OCI-LY7 (cell line): ENCODE results near the gene SLC34A2.

Experiments
- EZH2phosphoT487 ChIP-seq: fragments of 200-600 bp; sonication (generic); IDR thresholded peaks from 2 replicates; pipeline ENCODE4 v1.6.1; 2018; ENCODE audit warnings: low read depth, borderline replicate concordance, mild to moderate bottlenecking, mixed run types, antibody characterized with exemption, low read length, moderate library complexity, mixed read lengths
- TF ChIP-seq, protein P1 (sequence below): fragments of 200-600 bp; sonication (generic); conservative IDR thresholded peaks from 2 replicates; pipeline ENCODE4 v1.5.1; 2014; ENCODE audit warnings: mild to moderate bottlenecking, antibody characterized with exemption, low read length, moderate library complexity, mixed read lengths

DNA sequence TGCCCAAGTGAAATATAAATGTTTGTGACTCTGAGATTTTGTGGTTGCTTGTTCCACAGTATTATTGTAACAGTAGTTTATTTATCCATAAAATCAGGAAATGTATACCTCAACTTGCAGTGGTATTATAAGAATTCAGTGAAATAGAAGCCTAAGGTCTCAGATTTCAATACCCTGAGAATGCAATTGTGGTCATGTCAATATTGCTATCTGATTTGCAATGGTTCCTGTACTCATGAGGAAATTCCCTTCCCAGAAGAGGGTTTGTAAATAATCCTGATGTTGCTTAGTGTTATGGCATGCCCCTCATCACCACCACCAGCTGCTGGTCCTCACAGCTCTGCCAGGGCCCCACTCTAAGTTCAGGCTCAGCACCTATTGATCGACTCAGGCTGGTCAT is 67.8 kb downstream of the SLC34A2 start:
- TF ChIP-seq, protein P1, sequence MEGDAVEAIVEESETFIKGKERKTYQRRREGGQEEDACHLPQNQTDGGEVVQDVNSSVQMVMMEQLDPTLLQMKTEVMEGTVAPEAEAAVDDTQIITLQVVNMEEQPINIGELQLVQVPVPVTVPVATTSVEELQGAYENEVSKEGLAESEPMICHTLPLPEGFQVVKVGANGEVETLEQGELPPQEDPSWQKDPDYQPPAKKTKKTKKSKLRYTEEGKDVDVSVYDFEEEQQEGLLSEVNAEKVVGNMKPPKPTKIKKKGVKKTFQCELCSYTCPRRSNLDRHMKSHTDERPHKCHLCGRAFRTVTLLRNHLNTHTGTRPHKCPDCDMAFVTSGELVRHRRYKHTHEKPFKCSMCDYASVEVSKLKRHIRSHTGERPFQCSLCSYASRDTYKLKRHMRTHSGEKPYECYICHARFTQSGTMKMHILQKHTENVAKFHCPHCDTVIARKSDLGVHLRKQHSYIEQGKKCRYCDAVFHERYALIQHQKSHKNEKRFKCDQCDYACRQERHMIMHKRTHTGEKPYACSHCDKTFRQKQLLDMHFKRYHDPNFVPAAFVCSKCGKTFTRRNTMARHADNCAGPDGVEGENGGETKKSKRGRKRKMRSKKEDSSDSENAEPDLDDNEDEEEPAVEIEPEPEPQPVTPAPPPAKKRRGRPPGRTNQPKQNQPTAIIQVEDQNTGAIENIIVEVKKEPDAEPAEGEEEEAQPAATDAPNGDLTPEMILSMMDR = no peak
- no peak for TF ChIP-seq EZH2phosphoT487
